DMS53 treated with DMSO at 0.1 percent for 48 hours (cell line): ENCODE measurements around the gene GLRX3.

ENCODE experiments used
- DNase-seq: peaks from one replicate; lab custom pipeline; 2025; ENCODE audit not compliant: unreplicated experiment; lab: John Stamatoyannopoulos, UW

Gene GLRX3

GRCh38 chr10:130137659-130138478, 1.7 kb downstream of the GLRX3 start:
- no peak for DNase-seq

- peak; percentile 92 for DNase-seq
These were observed 2.3 kb downstream of the GLRX3 start for GRCh38 chr10:130138479-130138866.

- no peak for DNase-seq
These were observed 4.2 kb downstream of the GLRX3 start for GRCh38 chr10:130140425-130140824.

GRCh38 chr10:130141038-130141437, 4.8 kb downstream of the GLRX3 start:
- DNase-seq, result no peak

- DNase-seq, result no peak
These were observed 5.3 kb downstream of the GLRX3 start for GRCh38 chr10:130141460-130141859.

- DNase-seq, result no peak
These were observed 5.7 kb downstream of the GLRX3 start for GRCh38 chr10:130141878-130142277.

GRCh38 chr10:130146042-130146441, 9.9 kb downstream of the GLRX3 start:
- DNase-seq, result no peak

- DNase-seq, result no peak
These were observed 23.1 kb downstream of the GLRX3 start for GRCh38 chr10:130159192-130159794.

- no peak for DNase-seq
These were observed 24.6 kb downstream of the GLRX3 start for GRCh38 chr10:130160775-130161174.

GRCh38 chr10:130161331-130161730, 25.1 kb downstream of the GLRX3 start:
- no peak for DNase-seq

GRCh38 chr10:130167193-130167592, 31.0 kb downstream of the GLRX3 start:
- DNase-seq, result no peak

GRCh38 chr10:130167707-130168106, 31.5 kb downstream of the GLRX3 start:
- no peak for DNase-seq

- DNase-seq, result no peak
These were observed 33.1 kb downstream of the GLRX3 start for GRCh38 chr10:130169136-130169859.

- DNase-seq, result no peak
These were observed 35.0 kb downstream of the GLRX3 start for GRCh38 chr10:130171196-130171595.

GRCh38 chr10:130174328-130174727, 38.1 kb downstream of the GLRX3 start:
- no peak for DNase-seq

- DNase-seq, result no peak
These were observed 38.9 kb downstream of the GLRX3 start for GRCh38 chr10:130175074-130175473.

- DNase-seq, result no peak
These were observed 41.1 kb downstream of the GLRX3 start for GRCh38 chr10:130177250-130177649.

GRCh38 chr10:130179640-130180039, 43.4 kb downstream of the GLRX3 start:
- DNase-seq, result peak; percentile 19

- no peak for DNase-seq
These were observed 44.2 kb downstream of the GLRX3 start for GRCh38 chr10:130180416-130180815.

- no peak for DNase-seq
These were observed 45.7 kb downstream of the GLRX3 start for GRCh38 chr10:130181858-130182257.

GRCh38 chr10:130185591-130185990, 49.4 kb downstream of the GLRX3 start:
- no peak for DNase-seq
